CD8-positive, alpha-beta memory T cell (primary cell): ENCODE results near the gene THBD. TPM values are rescaled to one million over a fixed set of nuclear protein-coding genes. Genes with fewer than 3 reads are reported as not detected.

Source experiments
- CTCF ChIA-PET: fragments of 350-600 bp; sonication (Branson Sonifier 250); formaldehyde crosslinking; loops from one replicate; lab custom pipeline; 2021; ENCODE audit warnings: antibody characterized with exemption; lab: Charles Lee
- POLR2A ChIA-PET: fragments of 350-600 bp; sonication (Branson Sonifier 250); formaldehyde crosslinking; loops from one replicate; lab custom pipeline; 2021; ENCODE audit warnings: antibody characterized with exemption; lab: Charles Lee
- DNase-seq, 5 donors: peaks; one replicate each; pipeline versions ENCODE4 v3.0.0 to v3.0.0-alpha.2; 2020 to 2022; ENCODE audit warnings: mixed read lengths in 1 of 5
- H3K27ac ChIP-seq: one replicate; pipeline ENCODE4 v1.7.0; 2013; ENCODE audit warnings: low read depth, mild to moderate bottlenecking, low read length, moderate library complexity
- H3K27me3 ChIP-seq: 2 replicates; pipeline ENCODE4 v1.7.0; 2013; ENCODE audit warnings: low read length, mild to moderate bottlenecking; ENCODE audit not compliant: insufficient read depth, poor library complexity, severe bottlenecking
- H3K36me3 ChIP-seq: 2 replicates; pipeline ENCODE4 v1.7.0; 2013; ENCODE audit warnings: mild to moderate bottlenecking, low read length, moderate library complexity; ENCODE audit not compliant: insufficient read depth
- H3K4me1 ChIP-seq: 2 replicates; pipeline ENCODE4 v1.7.0; 2013; ENCODE audit warnings: mild to moderate bottlenecking, low read length, moderate library complexity; ENCODE audit not compliant: insufficient read depth
- H3K4me3 ChIP-seq: 2 replicates; pipeline ENCODE4 v1.7.0; 2013; ENCODE audit warnings: mild to moderate bottlenecking, low read length
- H3K9me3 ChIP-seq: 2 replicates; pipeline ENCODE4 v1.7.0; 2013; ENCODE audit warnings: mild to moderate bottlenecking, low read length
- H3K27ac Mint-ChIP-seq, 8 donors: one replicate each; pipeline ENCODE4 v1.8.0; 2020 to 2021; ENCODE audit warnings: mixed read lengths in 8 of 8, mild to moderate bottlenecking in 6 of 8, inconsistent platforms in 3 of 8, moderate library complexity in 3 of 8
- H3K27me3 Mint-ChIP-seq, 2 donors: one replicate each; pipeline ENCODE4 v1.8.0; 2020 to 2021; ENCODE audit warnings: mixed read lengths in 2 of 2, mild to moderate bottlenecking in 1 of 2, moderate library complexity in 1 of 2
- H3K36me3 Mint-ChIP-seq, 3 donors: one replicate each; pipeline ENCODE4 v1.8.0; 2020 to 2021; ENCODE audit warnings: mixed read lengths in 3 of 3, inconsistent platforms in 1 of 3, mild to moderate bottlenecking in 1 of 3
- H3K4me1 Mint-ChIP-seq, 3 donors: one replicate each; pipeline ENCODE4 v1.8.0; 2020 to 2021; ENCODE audit warnings: mixed read lengths in 3 of 3, inconsistent platforms in 1 of 3, mild to moderate bottlenecking in 1 of 3
- H3K4me3 Mint-ChIP-seq, 7 donors: one replicate each; pipeline ENCODE4 v1.8.0; 2020 to 2021; ENCODE audit warnings: mixed read lengths in 7 of 7, mild to moderate bottlenecking in 6 of 7, moderate library complexity in 4 of 7, inconsistent platforms in 2 of 7
- H3K9me3 Mint-ChIP-seq, 5 donors: one replicate each; pipeline ENCODE4 v1.8.0; 2020 to 2022; ENCODE audit warnings: mixed read lengths in 5 of 5, mild to moderate bottlenecking in 3 of 5, moderate library complexity in 2 of 5, inconsistent platforms in 1 of 5
- polyA plus RNA-seq: library from polyadenylated mRNA; unstranded; fragments of 300-500 nt; fragmentation: Illumina TruSeq; gene quantifications from one replicate; pipeline ENCODE4 v1.2.3, GENCODE V29; 2021
- total RNA-seq, 2 experiments: library from RNA; stranded (reverse); gene quantifications; one replicate each; pipeline ENCODE4 v1.2.3, GENCODE V29; 2021

The THBD gene
- total and polyA plus RNA-seq, 3 experiments from 2014 or later, result 0.13 to 0.31 TPM; not detected in 1

DNA sequence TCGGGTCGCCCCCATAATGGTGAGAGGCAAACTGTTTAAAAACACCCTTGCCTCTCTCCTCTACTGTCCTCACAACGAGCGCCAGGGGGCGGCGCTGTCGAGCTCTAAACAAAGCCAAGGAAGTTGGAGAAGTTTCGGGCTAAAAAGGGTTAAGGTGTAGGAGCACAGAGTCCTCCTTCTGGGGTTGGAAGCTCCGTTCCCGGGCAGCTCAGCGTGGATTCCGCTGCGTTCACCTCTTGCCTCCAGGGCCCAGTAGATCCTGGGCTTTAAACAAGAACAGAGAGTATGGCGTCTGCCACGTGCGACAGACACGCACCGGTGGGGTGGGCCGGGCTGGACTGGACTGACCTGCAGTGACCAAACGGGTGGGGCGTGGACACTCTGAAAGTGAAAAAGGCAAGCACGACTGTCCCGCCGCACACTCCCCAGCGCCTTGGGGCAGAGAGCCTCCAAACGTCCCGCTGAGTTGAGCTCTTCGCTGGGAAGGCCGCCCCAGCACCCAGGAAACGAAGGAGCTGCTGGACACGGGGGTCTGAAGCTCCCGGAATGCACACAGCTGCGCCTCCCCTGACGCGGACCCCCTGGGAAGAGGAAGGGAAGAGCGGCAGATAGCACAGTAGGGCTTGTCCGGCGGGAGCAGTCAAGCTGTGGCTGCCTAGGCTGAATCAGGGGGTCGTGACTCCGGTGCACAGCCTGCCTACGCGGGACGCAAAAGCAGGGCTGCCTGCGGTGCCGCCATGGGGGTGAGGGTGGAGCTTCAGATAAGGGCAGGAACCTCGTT lies 1.6 kb upstream of the THBD start:
- Mint-ChIP-seq H3K4me3 (no peak overlapping the region), H3K27me3 (peaks cover 17 to 42% of the 10 kb centered on the region in 2 donors), H3K9me3 (peaks cover 0 to 3% (median 0%) of the 10 kb centered on the region in 5 donors), H3K36me3 (no peaks in the 10 kb centered on the region), H3K27ac (no peak overlapping the region), H3K4me1 (peaks cover 0 to 4% (median 2%) of the 10 kb centered on the region in 3 donors)
- Histone ChIP-seq H3K36me3 (no peaks in the 10 kb centered on the region), H3K4me1 (no peaks in the 10 kb centered on the region), H3K4me3 (no peak overlapping the region), H3K27ac (peak overlapping the region; percentile 43), H3K9me3 (no peaks in the 10 kb centered on the region), H3K27me3 (no peaks in the 10 kb centered on the region)
- ChIA-PET POLR2A (no interaction called here), CTCF (no interaction called here)
- no peak for DNase-seq

DNA sequence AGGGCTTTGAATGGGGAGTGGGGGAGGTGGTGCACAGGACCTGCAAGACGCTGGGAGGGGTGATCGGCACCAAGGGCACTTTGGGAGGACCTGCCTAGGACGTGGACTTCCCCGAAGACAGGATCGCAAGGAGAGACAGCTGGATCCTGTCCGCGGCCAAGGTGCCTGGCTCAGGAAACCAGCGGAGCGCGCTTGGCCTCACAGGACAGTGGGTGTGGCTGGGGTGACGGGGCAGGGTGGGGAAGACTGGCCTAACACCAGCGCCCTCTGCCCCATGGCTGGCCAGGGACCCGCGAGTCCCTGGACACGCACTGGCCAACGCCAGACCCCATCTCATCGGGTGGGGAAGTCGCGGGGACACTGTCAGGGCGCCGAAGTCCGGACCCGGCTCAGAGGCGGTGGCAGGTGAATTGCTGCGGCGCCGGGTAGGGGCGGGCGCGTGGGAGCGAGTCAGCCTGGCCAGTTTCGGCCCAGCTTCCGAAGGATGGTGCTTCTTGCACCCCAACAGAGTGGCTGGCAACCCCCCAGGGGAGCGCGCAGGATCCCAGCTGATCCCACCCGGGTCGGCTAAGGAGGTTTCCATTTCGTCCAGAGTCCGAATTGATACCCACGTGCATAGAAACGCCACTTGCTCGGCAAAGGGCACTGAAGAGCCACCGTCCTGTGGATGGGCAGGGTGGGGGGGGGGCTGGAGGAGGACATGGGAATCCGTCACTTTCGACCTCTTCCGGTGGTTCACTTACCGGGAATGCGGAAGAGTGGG lies 785 bp upstream of the THBD start:
- CTCF ChIA-PET, result no interaction called here
- Mint-ChIP-seq H3K9me3 (peaks cover 0 to 2% (median 0%) of the 10 kb centered on the region in 5 donors), H3K4me3 (no peak overlapping the region), H3K27me3 (peaks cover 19 to 48% of the 10 kb centered on the region in 2 donors), H3K36me3 (no peaks in the 10 kb centered on the region), H3K4me1 (peaks cover 0 to 4% (median 2%) of the 10 kb centered on the region in 3 donors), H3K27ac (no peak overlapping the region)
- POLR2A ChIA-PET, result no interaction called here
- H3K27me3 ChIP-seq, result no peaks in the 10 kb centered on the region
- no peak overlapping the region for H3K4me3 ChIP-seq
- H3K27ac ChIP-seq, result no peak overlapping the region
- H3K9me3 ChIP-seq, result no peaks in the 10 kb centered on the region
- H3K36me3 ChIP-seq, result no peaks in the 10 kb centered on the region
- DNase-seq, result no peak
- H3K4me1 ChIP-seq, result no peaks in the 10 kb centered on the region

DNA sequence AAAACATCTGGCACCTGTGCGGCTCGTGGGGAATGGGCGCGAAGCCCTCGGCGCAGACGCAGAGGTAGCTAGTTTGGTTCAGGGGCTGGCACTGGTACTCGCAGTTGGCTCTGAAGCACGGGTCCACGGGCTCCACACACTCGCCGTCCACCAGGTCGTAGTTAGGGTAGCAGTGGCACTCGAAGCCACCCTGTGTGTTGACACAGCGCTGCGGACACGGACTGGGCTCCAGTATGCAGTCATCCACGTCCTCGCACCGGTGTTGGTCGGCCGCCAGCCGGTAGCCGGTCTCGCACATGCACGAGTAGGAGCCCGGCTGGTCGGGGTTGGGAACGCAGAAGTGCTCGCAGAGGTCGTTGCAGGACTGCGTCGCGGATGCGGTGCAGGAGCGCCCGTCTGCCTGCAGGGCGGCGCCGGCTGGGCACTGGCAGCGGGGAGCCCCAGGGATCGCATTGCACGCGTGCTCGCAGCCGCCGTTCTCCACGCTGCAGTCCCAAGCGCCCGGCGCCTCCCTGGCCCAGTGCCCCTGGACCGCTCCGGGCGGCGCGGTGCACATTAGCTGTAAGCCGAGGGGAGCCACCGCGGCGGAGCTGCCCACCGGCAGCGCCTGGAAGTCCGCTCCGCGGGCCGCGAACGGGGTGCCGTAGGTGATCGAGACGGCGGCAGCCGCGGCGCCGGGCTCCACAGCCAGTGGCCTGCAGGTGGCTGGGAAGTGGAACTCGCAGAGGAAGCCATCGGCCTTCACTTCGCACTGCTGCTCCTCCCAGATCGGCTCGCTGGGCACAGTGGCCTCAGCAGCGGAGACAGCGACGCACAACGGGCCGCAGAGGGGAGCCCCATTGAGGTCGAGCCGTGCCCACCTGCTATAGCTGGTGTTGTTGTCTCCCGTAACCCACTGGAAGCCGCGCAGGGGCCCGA lies 930 bp downstream of the THBD start:
- ChIA-PET POLR2A (no interaction called here), CTCF (no interaction called here)
- no peak overlapping the region for H3K27ac Mint-ChIP-seq
- no peaks in the 10 kb centered on the region for H3K27me3 ChIP-seq
- H3K4me1 Mint-ChIP-seq, result peaks cover 0 to 4% (median 2%) of the 10 kb centered on the region in 3 donors
- no peak overlapping the region for H3K4me3 Mint-ChIP-seq
- H3K9me3 ChIP-seq, result no peaks in the 10 kb centered on the region
- H3K36me3 Mint-ChIP-seq, result no peaks in the 10 kb centered on the region
- peaks cover 21 to 58% of the 10 kb centered on the region in 2 donors for H3K27me3 Mint-ChIP-seq
- H3K9me3 Mint-ChIP-seq, result peaks cover 0 to 2% (median 0%) of the 10 kb centered on the region in 5 donors
- DNase-seq, result no peak
- H3K36me3 ChIP-seq, result no peaks in the 10 kb centered on the region
- no peak overlapping the region for H3K4me3 ChIP-seq
- no peak overlapping the region for H3K27ac ChIP-seq
- H3K4me1 ChIP-seq, result no peaks in the 10 kb centered on the region

DNA sequence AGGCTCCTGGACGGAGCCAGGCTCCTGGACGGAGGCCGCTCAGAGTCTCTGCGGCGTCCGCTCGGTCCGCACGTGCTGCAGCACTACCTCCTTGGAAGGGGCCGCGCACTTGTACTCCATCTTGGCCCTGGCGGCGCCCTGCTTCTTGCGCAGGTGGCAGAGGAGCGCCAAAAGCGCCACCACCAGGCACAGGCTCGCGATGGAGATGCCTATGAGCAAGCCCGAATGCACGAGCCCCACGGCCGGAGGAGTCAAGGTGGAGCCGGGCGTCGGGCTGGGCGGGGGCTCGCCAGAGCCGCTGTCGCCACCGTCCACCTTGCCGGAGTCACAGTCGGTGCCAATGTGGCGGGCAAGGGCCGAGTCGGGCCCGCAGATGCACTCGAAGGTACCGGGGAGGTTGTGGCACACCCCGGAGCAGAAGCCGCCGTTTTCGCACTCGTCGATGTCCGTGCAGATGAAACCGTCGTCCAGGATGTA lies 1.7 kb downstream of the THBD start:
- Histone ChIP-seq H3K4me3 (no peak overlapping the region), H3K27me3 (no peaks in the 10 kb centered on the region), H3K27ac (no peak overlapping the region), H3K9me3 (no peaks in the 10 kb centered on the region), H3K36me3 (no peaks in the 10 kb centered on the region), H3K4me1 (no peaks in the 10 kb centered on the region)
- CTCF ChIA-PET, result no interaction called here
- Mint-ChIP-seq H3K36me3 (no peaks in the 10 kb centered on the region), H3K9me3 (peaks cover 0 to 2% (median 0%) of the 10 kb centered on the region in 5 donors), H3K4me3 (no peak overlapping the region), H3K27ac (no peak overlapping the region), H3K4me1 (peaks cover 0 to 4% (median 2%) of the 10 kb centered on the region in 3 donors), H3K27me3 (peaks cover 19 to 53% of the 10 kb centered on the region in 2 donors)
- peak in 1 of 5 donors; percentile 1 for DNase-seq
- POLR2A ChIA-PET, result no interaction called here

DNA sequence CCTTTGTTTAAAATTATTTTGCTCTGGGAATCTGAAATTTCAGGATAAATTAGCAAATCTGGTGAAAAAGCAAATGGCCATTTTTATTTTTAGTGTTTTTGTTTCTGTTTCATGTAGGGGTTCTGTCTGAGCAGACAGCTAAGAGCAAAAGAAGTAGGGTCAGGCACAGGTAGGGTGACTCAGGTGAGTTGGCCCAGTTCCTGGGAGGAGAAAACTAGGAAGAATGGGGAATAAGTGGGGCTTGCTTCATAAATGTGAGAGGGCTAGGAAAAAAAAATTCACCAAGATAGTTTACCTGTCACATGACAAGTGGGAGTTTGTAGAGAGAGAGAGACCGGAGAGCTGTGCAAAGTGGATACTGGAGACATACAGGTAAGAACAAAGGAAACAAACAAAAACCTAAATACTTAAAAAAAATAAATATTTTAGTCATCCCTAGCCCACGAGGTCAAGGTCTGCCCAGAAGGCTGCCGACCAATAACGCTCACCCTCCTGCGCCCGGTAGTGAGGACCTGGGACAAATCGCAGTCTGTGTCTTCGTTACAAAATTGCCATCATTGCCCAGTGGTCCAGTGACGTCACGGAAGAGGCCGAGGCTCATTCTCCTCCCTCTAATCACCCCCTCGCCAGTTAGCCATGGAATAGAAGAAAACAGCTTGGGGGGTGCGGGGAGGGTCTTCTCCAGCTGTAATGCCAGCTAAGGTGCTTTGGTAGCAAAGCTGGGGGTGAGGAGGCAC lies 2.3 kb downstream of the THBD start:
- Histone ChIP-seq H3K27ac (no peak overlapping the region), H3K4me3 (no peak overlapping the region), H3K36me3 (no peaks in the 10 kb centered on the region), H3K9me3 (no peaks in the 10 kb centered on the region), H3K27me3 (no peaks in the 10 kb centered on the region), H3K4me1 (no peaks in the 10 kb centered on the region)
- ChIA-PET POLR2A (no interaction called here), CTCF (no interaction called here)
- DNase-seq, result no peak
- Mint-ChIP-seq H3K4me3 (no peak overlapping the region), H3K27ac (no peak overlapping the region), H3K36me3 (no peaks in the 10 kb centered on the region), H3K4me1 (peaks cover 0 to 4% (median 2%) of the 10 kb centered on the region in 3 donors), H3K9me3 (peaks cover 0 to 2% (median 0%) of the 10 kb centered on the region in 5 donors), H3K27me3 (peaks cover 19 to 47% of the 10 kb centered on the region in 2 donors)

DNA sequence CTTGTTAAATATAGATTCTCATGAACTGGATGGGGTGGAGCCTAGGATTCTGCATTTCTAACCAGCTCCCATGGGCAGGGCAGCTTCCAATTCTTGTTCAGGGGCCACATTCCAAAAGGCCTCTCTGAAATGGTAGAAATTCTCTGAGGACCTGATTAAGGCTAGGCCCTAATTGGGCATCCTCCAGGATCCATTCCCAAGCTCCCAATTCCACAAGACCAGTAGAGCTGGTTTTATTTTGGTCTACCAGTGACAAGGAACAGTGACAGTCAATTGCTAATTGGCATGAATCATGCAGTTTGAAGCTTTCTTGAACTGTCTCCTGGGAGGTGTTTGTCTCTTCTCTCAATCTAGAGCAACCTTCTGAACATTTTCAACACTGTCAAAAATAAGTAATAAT lies 3.0 kb downstream of the THBD start:
- Histone ChIP-seq H3K4me1 (no peaks in the 10 kb centered on the region), H3K27ac (no peak overlapping the region), H3K4me3 (no peak overlapping the region), H3K9me3 (no peaks in the 10 kb centered on the region), H3K36me3 (no peaks in the 10 kb centered on the region), H3K27me3 (no peaks in the 10 kb centered on the region)
- H3K36me3 Mint-ChIP-seq, result no peaks in the 10 kb centered on the region
- no peak overlapping the region for H3K4me3 Mint-ChIP-seq
- no peak overlapping the region for H3K27ac Mint-ChIP-seq
- DNase-seq, result no peak
- peaks cover 0 to 2% (median 0%) of the 10 kb centered on the region in 5 donors for H3K9me3 Mint-ChIP-seq
- ChIA-PET CTCF (no interaction called here), POLR2A (no interaction called here)
- H3K27me3 Mint-ChIP-seq, result peaks cover 19 to 41% of the 10 kb centered on the region in 2 donors
- H3K4me1 Mint-ChIP-seq, result peaks cover 0 to 4% (median 2%) of the 10 kb centered on the region in 3 donors

DNA sequence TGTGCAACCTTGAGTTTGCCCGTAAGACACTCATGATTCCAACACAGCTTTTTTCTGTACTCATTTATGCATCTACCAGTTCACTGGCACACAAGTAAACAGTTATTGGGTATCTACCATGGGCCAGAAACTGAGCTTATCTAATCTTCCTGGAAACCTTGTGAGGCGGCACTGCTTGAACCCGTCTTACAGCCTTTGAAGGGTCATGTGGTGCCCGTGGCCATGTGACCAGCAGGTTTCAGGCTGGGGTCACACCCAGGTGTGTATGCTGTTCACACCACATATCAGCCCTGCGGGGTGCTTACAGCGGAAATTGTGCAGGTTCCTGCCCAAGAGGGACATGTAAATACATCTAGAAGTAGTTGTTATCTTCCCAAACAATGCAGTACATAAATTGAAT lies 6.1 kb downstream of the THBD start:
- Mint-ChIP-seq H3K9me3 (peaks cover 0 to 2% (median 0%) of the 10 kb centered on the region in 5 donors), H3K27me3 (peaks cover 20 to 36% of the 10 kb centered on the region in 2 donors), H3K36me3 (no peaks in the 10 kb centered on the region), H3K27ac (no peak overlapping the region), H3K4me1 (peaks cover 0 to 4% (median 2%) of the 10 kb centered on the region in 3 donors), H3K4me3 (no peak overlapping the region)
- no peaks in the 10 kb centered on the region for H3K9me3 ChIP-seq
- H3K27ac ChIP-seq, result no peak overlapping the region
- POLR2A ChIA-PET, result no interaction called here
- H3K4me1 ChIP-seq, result no peaks in the 10 kb centered on the region
- DNase-seq, result no peak
- CTCF ChIA-PET, result no interaction called here
- no peaks in the 10 kb centered on the region for H3K36me3 ChIP-seq
- H3K4me3 ChIP-seq, result no peak overlapping the region
- no peaks in the 10 kb centered on the region for H3K27me3 ChIP-seq
